Dedifferentiated amniotic fluid mesenchymal stem cell (primary cell): ENCODE data around the gene PIEZO2.
A peak's percentile ranks its signal among the peaks of the same experiment; 100 is the strongest.

ENCODE experiments used
- DNase-seq: peaks from one replicate; pipeline ENCODE4 v3.0.0-alpha.2; 2016; ENCODE audit errors: extremely low spot score

Gene PIEZO2

GRCh38 chr18:11064727-11065460 lies 84.5 kb downstream of the PIEZO2 start:
- DNase-seq: no peak

GRCh38 chr18:11064106-11064505 lies 85.3 kb downstream of the PIEZO2 start:
- no peak for DNase-seq

GRCh38 chr18:11055721-11056120 lies 93.6 kb downstream of the PIEZO2 start:
- DNase-seq: no peak

- DNase-seq: no peak
Measured at GRCh38 chr18:11054497-11054896, 94.9 kb downstream of the PIEZO2 start.

- DNase-seq: no peak
Measured at GRCh38 chr18:11053293-11053692, 96.1 kb downstream of the PIEZO2 start.

- no peak for DNase-seq
Measured at GRCh38 chr18:11052800-11053199, 96.6 kb downstream of the PIEZO2 start.

GRCh38 chr18:11051462-11051861 lies 97.9 kb downstream of the PIEZO2 start:
- no peak for DNase-seq

GRCh38 chr18:11050966-11051365 lies 98.4 kb downstream of the PIEZO2 start:
- DNase-seq: no peak

GRCh38 chr18:11047817-11048216 lies 101.6 kb downstream of the PIEZO2 start:
- DNase-seq: no peak

GRCh38 chr18:11047156-11047555 lies 102.2 kb downstream of the PIEZO2 start:
- no peak for DNase-seq

GRCh38 chr18:11046140-11046539 lies 103.2 kb downstream of the PIEZO2 start:
- no peak for DNase-seq

- DNase-seq: no peak
Measured at GRCh38 chr18:11043694-11044093, 105.7 kb downstream of the PIEZO2 start.

- DNase-seq: no peak
Measured at GRCh38 chr18:11042247-11042646, 107.1 kb downstream of the PIEZO2 start.

- peak; percentile 62 for DNase-seq
Measured at GRCh38 chr18:11040823-11041656, 108.3 kb downstream of the PIEZO2 start.

- no peak for DNase-seq
Measured at GRCh38 chr18:11040359-11040758, 109.0 kb downstream of the PIEZO2 start.

- DNase-seq: no peak
Measured at GRCh38 chr18:11037533-11038240, 111.7 kb downstream of the PIEZO2 start.

- DNase-seq: no peak
Measured at GRCh38 chr18:11035814-11036495, 113.4 kb downstream of the PIEZO2 start.

- no peak for DNase-seq
Measured at GRCh38 chr18:11035376-11035775, 114.0 kb downstream of the PIEZO2 start.

- no peak for DNase-seq
Measured at GRCh38 chr18:11034884-11035283, 114.5 kb downstream of the PIEZO2 start.

GRCh38 chr18:11033503-11033902 lies 115.9 kb downstream of the PIEZO2 start:
- no peak for DNase-seq

- DNase-seq: no peak
Measured at GRCh38 chr18:11031966-11032365, 117.4 kb downstream of the PIEZO2 start.

- no peak for DNase-seq
Measured at GRCh38 chr18:11029021-11029420, 120.3 kb downstream of the PIEZO2 start.
